ENCODE data around the gene MCTP2. TPM values are rescaled to one million over a fixed set of nuclear protein-coding genes. Genes with fewer than 3 reads are reported as not detected.

Gene MCTP2, protein sequence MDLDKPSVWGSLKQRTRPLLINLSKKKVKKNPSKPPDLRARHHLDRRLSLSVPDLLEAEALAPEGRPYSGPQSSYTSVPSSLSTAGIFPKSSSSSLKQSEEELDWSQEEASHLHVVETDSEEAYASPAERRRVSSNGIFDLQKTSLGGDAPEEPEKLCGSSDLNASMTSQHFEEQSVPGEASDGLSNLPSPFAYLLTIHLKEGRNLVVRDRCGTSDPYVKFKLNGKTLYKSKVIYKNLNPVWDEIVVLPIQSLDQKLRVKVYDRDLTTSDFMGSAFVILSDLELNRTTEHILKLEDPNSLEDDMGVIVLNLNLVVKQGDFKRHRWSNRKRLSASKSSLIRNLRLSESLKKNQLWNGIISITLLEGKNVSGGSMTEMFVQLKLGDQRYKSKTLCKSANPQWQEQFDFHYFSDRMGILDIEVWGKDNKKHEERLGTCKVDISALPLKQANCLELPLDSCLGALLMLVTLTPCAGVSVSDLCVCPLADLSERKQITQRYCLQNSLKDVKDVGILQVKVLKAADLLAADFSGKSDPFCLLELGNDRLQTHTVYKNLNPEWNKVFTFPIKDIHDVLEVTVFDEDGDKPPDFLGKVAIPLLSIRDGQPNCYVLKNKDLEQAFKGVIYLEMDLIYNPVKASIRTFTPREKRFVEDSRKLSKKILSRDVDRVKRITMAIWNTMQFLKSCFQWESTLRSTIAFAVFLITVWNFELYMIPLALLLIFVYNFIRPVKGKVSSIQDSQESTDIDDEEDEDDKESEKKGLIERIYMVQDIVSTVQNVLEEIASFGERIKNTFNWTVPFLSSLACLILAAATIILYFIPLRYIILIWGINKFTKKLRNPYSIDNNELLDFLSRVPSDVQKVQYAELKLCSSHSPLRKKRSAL
- total RNA-seq (2011; cell fraction: chromatin; rRNA removed; ENCODE audit: low replicate concordance) = not detected in 2 replicates
- total RNA-seq (2011; cell fraction: nucleolus; rRNA removed) = not detected in 2 replicates
- total RNA-seq (2011; cell fraction: nucleoplasm; rRNA removed) = not detected in 2 replicates
- total RNA-seq (2014; rRNA removed) = not detected in 2 replicates
- not detected in 2 replicates for total RNA-seq (2014; rRNA removed; fragmentation: Illumina TruSeq; extraction: Trizol)
- 0.04 TPM in 1 of 2 replicates, not detected in the other for total RNA-seq (2015; rRNA removed; fragmentation: Illumina TruSeq; extraction: Trizol)
- total RNA-seq (2021) = 0.07 TPM in 2 replicates
- polyA plus RNA-seq (2011; rRNA removed) = not detected in 2 replicates
- polyA plus RNA-seq (2011; cell fraction: cytosol; rRNA removed) = not detected in 2 replicates
- polyA plus RNA-seq (2011; cell fraction: nucleus; rRNA removed) = not detected in 2 replicates
- polyA plus RNA-seq (2012) = not detected in 2 replicates
- not detected in 2 replicates for polyA plus RNA-seq (2014; fragmentation: Illumina TruSeq; extraction: Trizol)
- polyA plus RNA-seq (2014; fragmentation: Nextera tagmentation; extraction: Ambion mirVana) = not detected
- not detected in 2 replicates for polyA plus RNA-seq (2014; rRNA removed)
- polyA minus RNA-seq (2011; rRNA and poly(A)+ RNA removed) = not detected in 2 replicates
- polyA minus RNA-seq (2011; cell fraction: cytosol; rRNA and poly(A)+ RNA removed) = not detected in 2 replicates
- polyA minus RNA-seq (2011; cell fraction: nucleus; rRNA and poly(A)+ RNA removed) = not detected in 2 replicates
- Bru-seq, nascent RNA = percentile 9 among the genes with signal in this experiment
- BruChase-seq, experiment 1, labeled RNA remaining after a 2-hour chase = percentile 9 among the genes with signal in this experiment
- BruChase-seq, experiment 2, labeled RNA remaining after a 6-hour chase = percentile 8 among the genes with signal in this experiment
- long read RNA-seq, experiment 1 = 0 reads
- long read RNA-seq, experiment 2 = 0 reads
- long read RNA-seq, experiment 3 = 0 reads

DNA sequence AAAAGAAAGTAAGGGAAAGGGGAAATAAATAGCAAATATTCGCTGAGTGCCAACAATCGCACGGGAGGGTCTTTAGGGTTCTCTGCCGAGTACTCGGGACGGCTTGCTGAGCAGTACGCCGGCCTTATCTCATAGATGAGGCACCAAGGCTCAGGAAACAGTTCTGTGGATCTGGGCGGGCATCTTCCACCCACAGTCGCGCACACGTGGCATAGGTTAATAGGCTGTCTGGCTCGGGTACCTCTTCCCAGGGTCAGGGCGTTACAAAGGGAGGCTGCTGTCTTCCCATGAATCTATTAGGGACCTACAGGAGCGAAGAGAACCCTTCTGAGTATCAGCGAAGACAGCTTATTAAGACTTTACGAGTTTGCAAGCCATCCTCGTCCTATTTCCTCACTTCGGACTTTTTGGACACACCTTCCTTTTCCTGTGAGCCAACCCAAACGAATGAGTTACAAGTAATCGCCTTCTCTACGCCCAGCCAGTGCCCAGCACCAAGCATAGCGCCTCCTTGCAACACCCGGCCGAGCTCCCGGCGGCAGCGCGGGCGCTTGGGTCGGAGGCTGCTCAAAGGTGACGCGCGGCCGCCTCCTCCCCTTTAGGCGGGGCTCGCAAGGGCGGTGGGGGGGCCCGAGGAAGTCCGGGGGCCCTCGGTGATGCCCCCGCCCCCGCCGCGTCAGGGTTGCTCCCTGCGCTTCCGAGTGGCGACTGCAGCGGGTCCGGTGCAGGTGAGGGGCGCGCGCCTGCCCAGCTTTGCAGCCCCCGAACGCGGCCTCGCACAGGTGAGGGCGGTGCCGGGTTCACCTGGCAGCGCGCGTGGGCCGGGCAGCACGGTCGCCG, at the start of gene MCTP2:
Gene MCTP2 (plus strand): TSS at position 679 of the 840 bp plus-strand sequence. CDS start 66,705 bp downstream, outside the sequence.
- H3K4me2 ChIP-seq (ENCODE audit: insufficient read depth, low read length) = no peak within 1 kb of the TSS
- CTCF ChIA-PET (ENCODE audit: low intra/inter-chr PET ratio) = no interaction called here
- in situ Hi-C loops (cut with MboI) = no loop called here
- H3K27ac ChIP-seq (ENCODE audit: extremely low read depth, low read depth, low read length) = no peak within 1 kb of the TSS
- H3K27me3 ChIP-seq (ENCODE audit: control insufficient read depth in 2 of 2, insufficient read depth in 2 of 2, low read length in 2 of 2) = no peaks in the 10 kb centered on the region
- H4K20me1 ChIP-seq (replicated peaks; ENCODE audit: control insufficient read depth, insufficient read depth, low read length) = no peaks in the 10 kb centered on the region
- POLR2A ChIA-PET = no interaction called here
- no peak within 1 kb of the TSS for H3K9ac ChIP-seq (ENCODE audit: insufficient read depth in 1 of 2, low read depth in 2 of 2, low read length in 2 of 2)
- no peak within 1 kb of the TSS for H3K4me3 ChIP-seq
- DNase-seq (ENCODE audit: extremely low read depth in 1 of 4, low spot score in 3 of 4) = no peak
- H3K9me1 ChIP-seq (ENCODE audit: control insufficient read depth, insufficient read depth, low read length) = no peaks in the 10 kb centered on the region
- H3K79me2 ChIP-seq (ENCODE audit: control insufficient read depth, insufficient read depth, low read length) = no peaks in the 10 kb centered on the region
- intact Hi-C loops (cut with micrococcal nuclease) = no loop called here
- TF ChIP-seq PHF8 (IDR thresholded peaks at IDR 0.05; ENCODE audit: borderline replicate concordance, low read length) (no peak), ZBED1 (IDR thresholded peaks at IDR 0.05) (no peak)
- BruUV-seq (replicated peaks) = no TSS peak
- H3K9me3 ChIP-seq (replicated peaks; ENCODE audit: control insufficient read depth, insufficient read depth, low read depth, low read length) = no peaks in the 10 kb centered on the region
- no peak within 1 kb of the TSS for H2AFZ ChIP-seq (ENCODE audit: low read depth, low read length)
- ATAC-seq = no peak
- 1% methylated on average over 43 of the region's 66 CpGs for WGBS (ENCODE audit: insufficient coverage, low coverage, missing lambda C conversion rate)
- FAIRE-seq = no peak
- H3K4me1 ChIP-seq (replicated peaks in 1 of 2; ENCODE audit: control insufficient read depth in 2 of 2, insufficient read depth in 2 of 2, low read length in 2 of 2) = no peaks in the 10 kb centered on the region
- no peaks in the 10 kb centered on the region for H3K36me3 ChIP-seq (ENCODE audit: control insufficient read depth, insufficient read depth, low read length)

Measured in K562 (cell line).